Neural progenitor cell (in vitro differentiated cells): Measurements from ENCODE around the gene STPG3. TPM values are rescaled to one million over a fixed set of nuclear protein-coding genes. Genes with fewer than 3 reads are reported as not detected.
A peak's percentile ranks its signal among the peaks of the same experiment; 100 is the strongest.

Source experiments
- DNase-seq: peaks from one replicate; pipeline ENCODE4 v3.0.0-alpha.2; 2016; ENCODE audit warnings: low spot score
- H2AFZ ChIP-seq: fragments of 200-600 bp; sonication (generic); replicated peaks from 2 replicates; pipeline ENCODE4 v1.6.1; 2016; ENCODE audit warnings: antibody characterized with exemption
- H3F3A ChIP-seq: fragments of 200-600 bp; sonication (generic); 2 replicates; pipeline ENCODE4 v1.6.1; 2016; ENCODE audit warnings: antibody characterized with exemption, low read depth
- H3K27ac ChIP-seq: fragments of 200-600 bp; sonication (generic); 2 replicates; pipeline ENCODE4 v1.5.1; 2016; ENCODE audit warnings: mild to moderate bottlenecking
- H3K27me3 ChIP-seq: fragments of 200-600 bp; sonication (generic); 2 replicates; pipeline ENCODE4 v1.6.1; 2016; ENCODE audit warnings: mild to moderate bottlenecking, moderate library complexity
- H3K36me3 ChIP-seq: fragments of 200-600 bp; sonication (generic); 2 replicates; pipeline ENCODE4 v1.5.1; 2016
- H3K4me1 ChIP-seq: fragments of 200-600 bp; sonication (generic); 2 replicates; pipeline ENCODE4 v1.6.1; 2016; ENCODE audit warnings: mixed run types
- H3K4me2 ChIP-seq: fragments of 200-600 bp; sonication (generic); 2 replicates; pipeline ENCODE4 v1.6.1; 2016
- H3K4me3 ChIP-seq: fragments of 200-600 bp; sonication (generic); 2 replicates; pipeline ENCODE4 v1.5.1; 2016
- H3K79me2 ChIP-seq: fragments of 200-600 bp; sonication (generic); 2 replicates; pipeline ENCODE4 v1.6.1; 2016; ENCODE audit warnings: low read depth
- H3K9ac ChIP-seq: fragments of 200-600 bp; sonication (generic); 2 replicates; pipeline ENCODE4 v1.6.1; 2016
- H3K9me3 ChIP-seq: fragments of 200-600 bp; sonication (generic); 2 replicates; pipeline ENCODE4 v1.5.1; 2016; ENCODE audit warnings: low read depth
- H4K20me1 ChIP-seq: fragments of 200-600 bp; sonication (generic); 2 replicates; pipeline ENCODE4 v1.6.1; 2016; ENCODE audit warnings: low read depth
- H3K27ac Mint-ChIP-seq: 3 replicates; pipeline ENCODE4 v1.8.0; 2021; ENCODE audit warnings: mixed read lengths
- H3K27me3 Mint-ChIP-seq: 2 replicates; pipeline ENCODE4 v1.8.0; 2022; ENCODE audit warnings: low read depth, mild to moderate bottlenecking, inconsistent platforms, moderate library complexity, mixed read lengths; ENCODE audit not compliant: insufficient read depth
- H3K36me3 Mint-ChIP-seq: 3 replicates; pipeline ENCODE4 v1.8.0; 2021; ENCODE audit warnings: mixed read lengths
- H3K4me1 Mint-ChIP-seq: 3 replicates; pipeline ENCODE4 v1.8.0; 2021; ENCODE audit warnings: mixed read lengths
- H3K4me3 Mint-ChIP-seq: 3 replicates; pipeline ENCODE4 v1.8.0; 2021; ENCODE audit warnings: mild to moderate bottlenecking, moderate library complexity, mixed read lengths
- H3K9me3 Mint-ChIP-seq: 3 replicates; pipeline ENCODE4 v1.8.0; 2020; ENCODE audit warnings: mixed read lengths
- EZH2 ChIP-seq: fragments of 200-600 bp; sonication (generic); IDR thresholded peaks from 2 replicates; pipeline ENCODE4 v1.6.1; 2017; ENCODE audit warnings: antibody characterized with exemption, mild to moderate bottlenecking, moderate library complexity
- EZH2phosphoT487 ChIP-seq: fragments of 200-600 bp; sonication (generic); IDR thresholded peaks from 2 replicates; pipeline ENCODE4 v1.6.1; 2017; ENCODE audit warnings: antibody characterized with exemption
- total RNA-seq: library from RNA; depleted of rRNA; stranded (reverse); fragments of >200 nt; gene quantifications from 2 replicates; pipeline ENCODE4 v1.2.3, GENCODE V29; 2015; ENCODE audit warnings: low replicate concordance
- TF ChIP-seq, protein P1 (sequence below): fragments of 200-600 bp; sonication (generic); IDR thresholded peaks from 2 replicates; pipeline ENCODE4 v1.5.1; 2017; ENCODE audit warnings: antibody characterized with exemption, mild to moderate bottlenecking

Gene STPG3
- total RNA-seq, 1 donor from 2014 or later = not detected

- H3K27ac Mint-ChIP-seq = peak overlapping the region; percentile 66
- Histone ChIP-seq H3K9me3 (no peaks in the 10 kb centered on the region), H3K4me2 (peak overlapping the region; percentile 49), H3K36me3 (no peaks in the 10 kb centered on the region), H3F3A (peaks cover 10% of the 10 kb centered on the region), H3K79me2 (peaks cover 20% of the 10 kb centered on the region), H3K4me3 (no peak overlapping the region), H3K27me3 (peaks cover 6% of the 10 kb centered on the region), H3K9ac (no peak overlapping the region), H4K20me1 (peaks cover 19% of the 10 kb centered on the region), H3K4me1 (peaks cover 31% of the 10 kb centered on the region), H3K27ac (no peak overlapping the region), H2AFZ (no peak overlapping the region)
- peaks cover 7% of the 10 kb centered on the region for H3K27me3 Mint-ChIP-seq
- H3K4me3 Mint-ChIP-seq = peak overlapping the region; percentile 95
- H3K9me3 Mint-ChIP-seq = no peaks in the 10 kb centered on the region
- peaks cover 28% of the 10 kb centered on the region for H3K4me1 Mint-ChIP-seq
- peaks cover 2% of the 10 kb centered on the region for H3K36me3 Mint-ChIP-seq
- peak; percentile 43 for DNase-seq
- TF ChIP-seq EZH2phosphoT487 (no peak), EZH2 (no peak)
- TF ChIP-seq, protein P1, sequence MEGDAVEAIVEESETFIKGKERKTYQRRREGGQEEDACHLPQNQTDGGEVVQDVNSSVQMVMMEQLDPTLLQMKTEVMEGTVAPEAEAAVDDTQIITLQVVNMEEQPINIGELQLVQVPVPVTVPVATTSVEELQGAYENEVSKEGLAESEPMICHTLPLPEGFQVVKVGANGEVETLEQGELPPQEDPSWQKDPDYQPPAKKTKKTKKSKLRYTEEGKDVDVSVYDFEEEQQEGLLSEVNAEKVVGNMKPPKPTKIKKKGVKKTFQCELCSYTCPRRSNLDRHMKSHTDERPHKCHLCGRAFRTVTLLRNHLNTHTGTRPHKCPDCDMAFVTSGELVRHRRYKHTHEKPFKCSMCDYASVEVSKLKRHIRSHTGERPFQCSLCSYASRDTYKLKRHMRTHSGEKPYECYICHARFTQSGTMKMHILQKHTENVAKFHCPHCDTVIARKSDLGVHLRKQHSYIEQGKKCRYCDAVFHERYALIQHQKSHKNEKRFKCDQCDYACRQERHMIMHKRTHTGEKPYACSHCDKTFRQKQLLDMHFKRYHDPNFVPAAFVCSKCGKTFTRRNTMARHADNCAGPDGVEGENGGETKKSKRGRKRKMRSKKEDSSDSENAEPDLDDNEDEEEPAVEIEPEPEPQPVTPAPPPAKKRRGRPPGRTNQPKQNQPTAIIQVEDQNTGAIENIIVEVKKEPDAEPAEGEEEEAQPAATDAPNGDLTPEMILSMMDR = no peak
Observed at GRCh38 chr9:137252555-137253506, 1.7 kb downstream of the STPG3 start.

DNA sequence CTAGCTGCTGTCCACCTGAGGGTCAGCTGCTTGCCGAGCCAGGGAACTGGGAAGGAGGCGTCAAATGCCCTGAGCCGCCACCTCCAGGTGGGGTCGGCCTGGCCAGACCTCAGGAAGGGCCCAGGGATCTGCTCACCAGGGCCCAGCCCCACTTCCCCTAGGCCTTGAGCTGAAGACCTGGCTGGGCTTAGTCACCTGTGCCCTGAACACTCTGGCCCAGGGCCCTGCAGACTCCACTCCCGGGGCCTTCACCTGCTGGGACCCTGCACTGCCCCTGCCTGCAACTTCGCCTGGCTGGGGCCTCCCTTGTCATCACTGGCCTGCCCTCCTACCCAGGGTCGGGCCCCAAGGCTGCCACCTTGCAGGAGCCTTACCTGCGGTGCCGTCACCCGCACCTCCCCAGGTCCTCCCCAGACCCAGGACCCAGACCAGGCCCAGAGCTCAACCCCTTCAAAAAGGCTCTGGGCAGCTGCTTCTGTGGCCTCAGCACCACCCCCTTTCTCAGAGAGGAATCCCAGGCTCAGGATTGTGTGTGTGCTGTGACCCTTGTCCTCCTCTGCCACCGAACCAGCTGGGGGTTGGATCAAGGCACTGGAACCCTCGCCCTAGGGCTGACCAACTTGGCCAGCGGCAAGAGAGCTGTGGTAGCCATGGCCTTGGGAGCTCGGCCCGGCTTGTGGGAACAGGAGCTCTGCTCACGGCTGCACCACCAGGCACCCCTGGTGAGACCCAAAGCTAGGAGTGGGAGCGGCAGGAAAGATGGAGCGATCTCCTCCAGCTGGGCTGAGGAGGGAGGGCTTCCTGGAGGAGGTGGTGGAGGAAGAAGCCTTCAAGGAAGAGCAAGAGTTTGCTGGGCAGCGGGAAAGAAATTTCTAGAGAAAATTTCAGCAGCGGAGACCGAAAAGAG, 2.9 kb downstream of the STPG3 start:
- H3K36me3 ChIP-seq = no peaks in the 10 kb centered on the region
- DNase-seq = peak; percentile 65
- peak overlapping the region; percentile 53 for H2AFZ ChIP-seq
- H3K4me3 Mint-ChIP-seq = peak overlapping the region; percentile 95
- peaks cover 31% of the 10 kb centered on the region for H3K4me1 ChIP-seq
- H3K79me2 ChIP-seq = peaks cover 20% of the 10 kb centered on the region
- H3K9me3 Mint-ChIP-seq = no peaks in the 10 kb centered on the region
- peaks cover 19% of the 10 kb centered on the region for H4K20me1 ChIP-seq
- peaks cover 5% of the 10 kb centered on the region for H3K36me3 Mint-ChIP-seq
- TF ChIP-seq EZH2 (no peak), EZH2phosphoT487 (no peak)
- TF ChIP-seq, protein P1 = no peak
- H3F3A ChIP-seq = peaks cover 10% of the 10 kb centered on the region
- no peaks in the 10 kb centered on the region for H3K9me3 ChIP-seq
- H3K4me2 ChIP-seq = peak overlapping the region; percentile 100
- H3K9ac ChIP-seq = no peak overlapping the region
- peaks cover 6% of the 10 kb centered on the region for H3K27me3 ChIP-seq
- H3K27ac Mint-ChIP-seq = peak overlapping the region; percentile 99
- H3K27me3 Mint-ChIP-seq = peaks cover 7% of the 10 kb centered on the region
- no peak overlapping the region for H3K27ac ChIP-seq
- H3K4me1 Mint-ChIP-seq = peaks cover 28% of the 10 kb centered on the region
- peak overlapping the region; percentile 99 for H3K4me3 ChIP-seq

DNA sequence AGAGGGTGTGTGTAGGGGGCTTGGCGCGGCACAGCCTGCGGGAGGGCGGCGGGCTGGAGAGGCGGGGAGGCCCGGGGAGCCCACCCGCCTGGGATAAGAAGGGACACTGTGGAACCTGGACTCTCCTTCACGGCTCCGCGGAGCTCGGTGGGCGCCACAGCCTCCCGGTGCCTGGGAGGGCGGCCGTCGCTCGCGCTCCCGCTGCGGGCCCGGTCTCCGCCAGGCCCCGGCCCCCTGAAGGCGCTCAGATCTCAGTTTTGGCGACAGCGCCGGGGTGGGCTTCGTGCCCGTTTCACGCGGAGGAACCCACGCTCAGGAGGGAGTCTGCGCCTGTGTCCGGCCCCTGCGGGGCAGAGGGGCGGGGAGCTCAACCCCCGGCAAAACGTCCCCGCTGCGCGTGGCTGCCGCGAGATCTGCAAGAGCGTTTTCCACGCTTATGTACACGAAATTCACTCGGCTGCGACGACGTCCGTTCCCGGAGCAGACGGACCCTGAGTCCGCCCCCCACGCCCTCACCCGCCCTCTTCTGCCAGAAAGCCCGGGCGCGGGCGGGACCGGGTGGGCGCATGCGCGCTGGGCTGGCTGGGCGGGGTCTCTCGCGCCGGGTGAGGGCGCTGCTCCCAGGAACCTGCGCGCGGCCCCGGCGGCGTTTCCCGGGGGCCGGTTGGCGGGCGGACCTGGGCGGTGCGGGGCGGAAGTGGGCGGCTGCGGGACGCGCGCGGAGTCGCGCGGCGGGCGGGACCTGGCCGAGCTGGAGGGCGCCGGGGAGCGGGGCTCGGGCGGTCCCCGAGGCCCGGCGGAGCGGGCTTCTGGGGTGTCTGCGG, 3.8 kb downstream of the STPG3 start, which contains the start of gene NELFB:
NELFB (plus strand) TSS at position 704 of the 824 bp plus-strand sequence.
- Mint-ChIP-seq H3K36me3 (peaks cover 9% of the 10 kb centered on the region), H3K27ac (peak within 1 kb of the TSS; percentile 99), H3K27me3 (peaks cover 9% of the 10 kb centered on the region), H3K4me1 (peaks cover 27% of the 10 kb centered on the region), H3K9me3 (no peaks in the 10 kb centered on the region), H3K4me3 (peak within 1 kb of the TSS; percentile 95)
- peak; percentile 94 for DNase-seq
- Histone ChIP-seq H3K9ac (peak within 1 kb of the TSS; percentile 94), H4K20me1 (peaks cover 19% of the 10 kb centered on the region), H3K4me3 (peak within 1 kb of the TSS; percentile 99), H3F3A (peaks cover 10% of the 10 kb centered on the region), H3K4me1 (peaks cover 31% of the 10 kb centered on the region), H2AFZ (peak within 1 kb of the TSS; percentile 83), H3K27me3 (peaks cover 6% of the 10 kb centered on the region), H3K4me2 (peak within 1 kb of the TSS; percentile 100), H3K27ac (peak within 1 kb of the TSS; percentile 9), H3K79me2 (peaks cover 20% of the 10 kb centered on the region), H3K36me3 (no peaks in the 10 kb centered on the region), H3K9me3 (no peaks in the 10 kb centered on the region)
- TF ChIP-seq EZH2 = no peak
- TF ChIP-seq, protein P1 = peak; percentile 23
